Right lobe of liver (tissue), 4 donors: ENCODE data around the gene TNKS1BP1.

Experiments used
- CTCF ChIP-seq, 4 donors: fragments of 200-600 bp in 3 of 4; fragments of 450-650 bp in 1 of 4; IDR thresholded peaks; one replicate each; pipeline versions ENCODE4 v1.5.1 to v1.8.0; 2016 to 2022; ENCODE audit warnings: antibody characterized with exemption in 4 of 4, mild to moderate bottlenecking in 2 of 4
- POLR2A ChIP-seq: fragments of 450-650 bp; IDR thresholded peaks from one replicate; pipeline ENCODE4 v1.6.1; 2017; ENCODE audit warnings: antibody characterized with exemption, mild to moderate bottlenecking
- donor health status: DM: no; HTN: no; CAD: no.
- donor health status: DM: no; HTN: no; CAD: no.
- donor health status: DM: no; HTN: yes; CAD: no.

GRCh38 chr11:57263351-57263750 is 61.4 kb downstream of the TNKS1BP1 start:
- TF ChIP-seq CTCF (IDR thresholded peaks at IDR 0.05) (no peak), POLR2A (no peak)
